Osteocyte (in vitro differentiated cells): ENCODE results near the gene ZDHHC11B. TPM values are rescaled to one million over a fixed set of nuclear protein-coding genes. Genes with fewer than 3 reads are reported as not detected.

Experiments
- DNase-seq: peaks from one replicate; pipeline ENCODE4 v3.0.0; 2021; ENCODE audit warnings: mixed read lengths; ENCODE audit not compliant: unreplicated experiment; ENCODE audit errors: extremely low spot score
- H3K27ac Mint-ChIP-seq: one replicate; pipeline ENCODE4 v1.8.0; 2021; ENCODE audit warnings: mild to moderate bottlenecking, mixed read lengths; ENCODE audit not compliant: unreplicated experiment
- H3K27me3 Mint-ChIP-seq: one replicate; pipeline ENCODE4 v1.8.0; 2021; ENCODE audit warnings: mixed read lengths; ENCODE audit not compliant: unreplicated experiment
- H3K36me3 Mint-ChIP-seq: one replicate; pipeline ENCODE4 v1.8.0; 2021; ENCODE audit warnings: mixed read lengths; ENCODE audit not compliant: unreplicated experiment
- H3K4me1 Mint-ChIP-seq: one replicate; pipeline ENCODE4 v1.8.0; 2021; ENCODE audit warnings: mixed read lengths; ENCODE audit not compliant: unreplicated experiment
- H3K4me3 Mint-ChIP-seq: one replicate; pipeline ENCODE4 v1.8.0; 2021; ENCODE audit warnings: mild to moderate bottlenecking, moderate library complexity, mixed read lengths; ENCODE audit not compliant: unreplicated experiment
- H3K9me3 Mint-ChIP-seq: one replicate; pipeline ENCODE4 v1.8.0; 2021; ENCODE audit warnings: mixed read lengths; ENCODE audit not compliant: unreplicated experiment
- total RNA-seq: library from RNA; stranded (reverse); gene quantifications from 2 replicates; pipeline ENCODE4 v1.2.1, GENCODE V29; 2021
- TF ChIP-seq, protein P1 (sequence below): fragments of 200-600 bp; sonication (generic); IDR thresholded peaks from 2 replicates; pipeline ENCODE4 v1.5.0; 2021; ENCODE audit warnings: antibody characterized with exemption, mild to moderate bottlenecking, moderate library complexity

The ZDHHC11B gene
- total RNA-seq, 1 donor from 2014 or later = not detected

DNA sequence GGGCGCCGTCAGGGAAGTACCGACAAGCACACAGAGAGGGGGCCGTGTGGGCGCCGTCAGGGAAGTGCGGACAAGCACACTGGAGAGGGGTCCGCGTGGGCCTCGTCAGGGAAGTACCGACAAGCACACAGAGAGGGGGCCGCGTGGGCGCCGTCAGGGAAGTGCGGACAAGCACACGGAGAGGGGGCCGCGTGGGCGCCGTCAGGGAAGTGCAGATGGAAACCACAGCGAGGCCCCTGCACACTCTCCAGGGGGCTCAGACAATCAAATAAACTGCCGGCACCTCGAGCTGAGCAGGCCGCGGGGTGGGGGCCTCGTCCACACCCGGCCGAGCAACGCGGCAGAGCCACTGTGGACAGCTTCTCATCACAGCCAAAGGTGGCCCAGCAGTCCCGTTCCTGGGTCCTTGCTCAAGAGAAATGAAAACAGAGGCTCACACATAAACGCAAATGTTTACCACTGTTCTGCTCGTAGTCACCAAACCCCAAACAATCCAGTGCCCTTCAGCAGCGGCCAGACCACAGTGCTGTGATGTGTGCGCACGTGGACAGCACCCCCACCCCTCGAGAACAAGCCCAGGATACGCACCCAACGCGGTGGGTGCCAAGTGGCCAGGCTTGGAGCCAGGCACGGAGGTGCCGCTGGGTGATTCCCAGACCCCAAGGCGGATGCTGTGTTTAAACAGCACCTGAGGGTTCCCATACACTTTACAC is 116.1 kb downstream of the ZDHHC11B start:
- no peak overlapping the region for H3K27ac Mint-ChIP-seq
- H3K4me1 Mint-ChIP-seq = peaks cover 7% of the 10 kb centered on the region
- H3K36me3 Mint-ChIP-seq = peaks cover 5% of the 10 kb centered on the region
- no peak for DNase-seq
- H3K9me3 Mint-ChIP-seq = no peaks in the 10 kb centered on the region
- TF ChIP-seq, protein P1, sequence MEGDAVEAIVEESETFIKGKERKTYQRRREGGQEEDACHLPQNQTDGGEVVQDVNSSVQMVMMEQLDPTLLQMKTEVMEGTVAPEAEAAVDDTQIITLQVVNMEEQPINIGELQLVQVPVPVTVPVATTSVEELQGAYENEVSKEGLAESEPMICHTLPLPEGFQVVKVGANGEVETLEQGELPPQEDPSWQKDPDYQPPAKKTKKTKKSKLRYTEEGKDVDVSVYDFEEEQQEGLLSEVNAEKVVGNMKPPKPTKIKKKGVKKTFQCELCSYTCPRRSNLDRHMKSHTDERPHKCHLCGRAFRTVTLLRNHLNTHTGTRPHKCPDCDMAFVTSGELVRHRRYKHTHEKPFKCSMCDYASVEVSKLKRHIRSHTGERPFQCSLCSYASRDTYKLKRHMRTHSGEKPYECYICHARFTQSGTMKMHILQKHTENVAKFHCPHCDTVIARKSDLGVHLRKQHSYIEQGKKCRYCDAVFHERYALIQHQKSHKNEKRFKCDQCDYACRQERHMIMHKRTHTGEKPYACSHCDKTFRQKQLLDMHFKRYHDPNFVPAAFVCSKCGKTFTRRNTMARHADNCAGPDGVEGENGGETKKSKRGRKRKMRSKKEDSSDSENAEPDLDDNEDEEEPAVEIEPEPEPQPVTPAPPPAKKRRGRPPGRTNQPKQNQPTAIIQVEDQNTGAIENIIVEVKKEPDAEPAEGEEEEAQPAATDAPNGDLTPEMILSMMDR = no peak
- no peaks in the 10 kb centered on the region for H3K27me3 Mint-ChIP-seq
- no peak overlapping the region for H3K4me3 Mint-ChIP-seq

DNA sequence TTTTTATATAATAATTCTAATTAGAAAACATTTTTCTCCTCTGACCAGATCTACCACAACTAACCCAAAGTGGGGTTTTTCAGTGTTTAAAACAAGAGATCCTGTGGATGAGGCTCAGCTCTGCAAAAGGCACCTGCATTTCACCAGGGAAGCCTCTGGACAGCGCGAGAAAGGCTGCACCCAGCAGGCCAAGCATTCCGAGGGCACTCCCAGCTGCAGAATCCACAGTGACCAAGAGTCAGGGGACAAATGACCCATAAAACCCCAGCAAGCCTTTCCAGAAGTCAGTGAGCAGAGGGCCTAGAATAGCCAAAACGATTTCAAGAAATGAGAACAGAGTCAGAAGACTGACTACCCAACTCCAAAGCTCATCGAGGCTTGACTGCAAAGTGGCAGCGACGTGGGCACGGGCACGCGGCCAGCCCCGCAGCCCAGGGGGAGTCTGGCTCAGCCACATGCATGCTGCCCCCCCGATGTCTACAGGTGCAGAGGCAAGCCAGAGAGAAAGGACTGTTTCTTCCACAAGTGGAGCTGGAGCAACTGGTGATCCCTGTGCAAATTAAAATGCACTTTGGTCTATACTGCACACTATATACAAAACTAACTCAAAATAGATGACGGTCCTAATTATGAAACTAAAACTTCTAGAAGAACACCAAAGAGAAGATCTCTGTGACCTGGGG is 117.6 kb downstream of the ZDHHC11B start:
- Mint-ChIP-seq H3K9me3 (no peaks in the 10 kb centered on the region), H3K4me1 (no peaks in the 10 kb centered on the region), H3K36me3 (peaks cover 5% of the 10 kb centered on the region), H3K27ac (no peak overlapping the region), H3K4me3 (no peak overlapping the region), H3K27me3 (no peaks in the 10 kb centered on the region)
- DNase-seq = no peak
- TF ChIP-seq, protein P1 = no peak

DNA sequence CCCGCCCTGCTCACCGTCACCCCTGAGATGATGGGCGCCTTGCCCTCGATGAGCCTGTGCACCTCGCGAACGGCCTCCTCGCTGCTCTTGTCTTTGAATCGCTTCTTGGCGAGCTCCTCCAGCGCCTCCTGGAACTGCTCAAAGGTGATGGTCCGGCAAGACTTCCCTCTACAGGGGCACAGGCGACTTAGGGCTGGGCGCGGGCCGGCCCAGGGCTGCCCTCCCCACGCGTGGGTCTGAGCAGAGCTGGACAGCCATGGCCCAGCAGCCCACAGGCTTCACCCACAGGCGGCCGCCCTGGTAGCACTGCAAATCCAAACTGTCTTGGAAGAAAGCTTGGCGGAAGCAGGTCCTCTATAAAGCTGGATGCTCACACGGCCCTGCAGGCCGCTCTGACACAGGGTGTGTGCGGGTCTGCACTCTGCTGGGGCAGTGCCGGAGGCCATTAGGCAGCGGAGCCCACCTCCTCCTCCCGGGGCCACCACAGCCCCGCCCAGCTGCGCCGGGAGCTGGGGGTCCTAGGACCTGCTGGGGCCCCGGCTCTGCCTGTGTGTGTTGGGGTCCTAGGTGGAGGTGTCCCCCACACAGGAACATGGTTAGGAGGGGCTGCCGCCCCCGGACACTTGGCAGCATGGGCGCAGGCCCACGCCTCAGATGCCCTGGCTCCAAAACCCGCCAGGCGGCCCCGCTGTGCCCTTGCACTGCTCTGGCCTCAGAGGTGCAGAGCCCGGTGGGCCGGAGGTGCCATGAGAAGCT is 118.4 kb downstream of the ZDHHC11B start:
- Mint-ChIP-seq H3K4me1 (no peaks in the 10 kb centered on the region), H3K36me3 (peaks cover 7% of the 10 kb centered on the region), H3K27ac (no peak overlapping the region), H3K4me3 (no peak overlapping the region), H3K27me3 (no peaks in the 10 kb centered on the region), H3K9me3 (no peaks in the 10 kb centered on the region)
- TF ChIP-seq, protein P1 = no peak
- no peak for DNase-seq

DNA sequence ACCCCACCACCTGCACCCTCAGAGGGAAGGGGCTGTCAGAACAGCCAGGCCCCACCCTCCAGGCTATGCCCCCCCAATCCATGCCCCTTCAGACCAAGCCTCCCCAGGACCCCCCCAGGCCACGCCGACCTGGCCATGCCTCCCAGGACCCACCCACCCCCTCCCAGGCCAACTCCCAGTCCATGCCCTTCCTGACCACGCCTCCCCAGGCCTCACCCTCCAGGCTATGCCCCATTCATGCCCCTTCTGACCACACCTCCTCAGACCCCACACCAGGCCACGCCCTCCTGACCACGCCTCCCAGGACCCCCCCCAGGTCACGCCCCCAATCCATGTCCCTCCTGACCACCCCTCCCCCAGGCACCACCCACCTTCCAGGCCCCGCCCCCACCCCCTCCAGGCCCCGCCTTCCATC is 119.0 kb downstream of the ZDHHC11B start:
- Mint-ChIP-seq H3K27ac (no peak overlapping the region), H3K36me3 (peaks cover 9% of the 10 kb centered on the region), H3K4me3 (no peak overlapping the region), H3K27me3 (no peaks in the 10 kb centered on the region), H3K9me3 (no peaks in the 10 kb centered on the region), H3K4me1 (no peaks in the 10 kb centered on the region)
- DNase-seq = no peak
- TF ChIP-seq, protein P1 = no peak

DNA sequence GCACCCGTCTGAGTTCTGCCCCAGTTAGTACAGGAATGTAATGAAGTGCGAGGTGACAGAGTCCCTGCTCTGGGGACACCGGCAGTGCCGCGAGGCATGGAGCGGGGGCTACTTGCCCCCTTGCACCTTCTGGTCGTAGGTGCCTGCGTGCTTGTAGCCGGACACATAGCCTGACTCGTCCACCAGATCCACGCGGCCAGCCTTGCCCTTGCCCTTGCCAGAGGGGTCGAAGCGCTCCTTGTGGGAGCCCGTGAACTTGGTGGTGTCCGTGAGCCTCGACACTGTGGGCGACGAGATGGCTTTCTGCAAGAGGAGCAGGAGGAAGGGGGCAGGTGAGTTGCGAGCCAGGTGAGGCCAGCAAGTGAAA is 119.6 kb downstream of the ZDHHC11B start:
- DNase-seq = no peak
- Mint-ChIP-seq H3K27ac (no peak overlapping the region), H3K36me3 (peaks cover 14% of the 10 kb centered on the region), H3K4me1 (no peaks in the 10 kb centered on the region), H3K4me3 (no peak overlapping the region), H3K27me3 (no peaks in the 10 kb centered on the region), H3K9me3 (no peaks in the 10 kb centered on the region)
- TF ChIP-seq, protein P1 = no peak
